Measurements from ENCODE around the gene CDC45.

- TF ChIP-seq CTCF (IDR thresholded peaks at IDR 0.05) (no peak), POLR2A (IDR thresholded peaks at IDR 0.05) (no peak)
These were observed 1.1 kb downstream of the CDC45 start for GRCh38 chr22:19480789-19481188.
